SK-N-DZ (cell line): ENCODE measurements around the gene KDR. TPM values are rescaled to one million over a fixed set of nuclear protein-coding genes. Genes with fewer than 3 reads are reported as not detected.

ENCODE experiments used
- DNase-seq: peaks from one replicate; pipeline ENCODE4 v3.0.0-alpha.2; 2015; ENCODE audit warnings: low spot score
- polyA plus RNA-seq, 2 experiments: library from polyadenylated mRNA; depleted of rRNA; stranded (reverse); fragments of >200 nt; gene quantifications; 2 replicates each; pipeline ENCODE4 v1.2.3, GENCODE V29; 2014

The KDR gene
- not detected in 2 replicates for polyA plus RNA-seq (2014; cell fraction: cytosol; rRNA removed)
- polyA plus RNA-seq (2014; cell fraction: nucleus; rRNA removed): not detected in 2 replicates

- DNase-seq: no peak
Measured at GRCh38 chr4:55125087-55125721, at the start of gene KDR. Gene KDR, minus strand, starts transcription at chr4:55125595. Its CDS starts 302 bp downstream, at chr4:55125293.

DNA sequence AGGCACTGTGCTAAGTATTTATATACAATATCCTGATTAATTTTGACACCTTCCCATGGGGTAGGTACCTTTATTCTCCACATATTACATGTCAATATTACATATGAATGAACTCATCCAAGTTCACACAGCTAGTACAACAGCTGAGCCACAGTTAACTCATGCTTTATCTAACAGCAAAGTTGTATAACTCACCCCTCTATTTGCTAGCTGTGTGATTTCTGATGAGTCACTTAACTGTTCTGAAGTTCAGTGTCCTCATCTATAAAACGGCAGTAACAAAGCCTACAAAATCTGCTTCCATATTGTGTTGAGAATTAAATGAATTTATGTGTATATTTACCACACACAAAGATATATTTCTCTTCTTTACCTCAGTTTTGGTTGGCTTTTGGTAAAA lies 48.2 kb upstream of the KDR start:
- DNase-seq: no peak

DNA sequence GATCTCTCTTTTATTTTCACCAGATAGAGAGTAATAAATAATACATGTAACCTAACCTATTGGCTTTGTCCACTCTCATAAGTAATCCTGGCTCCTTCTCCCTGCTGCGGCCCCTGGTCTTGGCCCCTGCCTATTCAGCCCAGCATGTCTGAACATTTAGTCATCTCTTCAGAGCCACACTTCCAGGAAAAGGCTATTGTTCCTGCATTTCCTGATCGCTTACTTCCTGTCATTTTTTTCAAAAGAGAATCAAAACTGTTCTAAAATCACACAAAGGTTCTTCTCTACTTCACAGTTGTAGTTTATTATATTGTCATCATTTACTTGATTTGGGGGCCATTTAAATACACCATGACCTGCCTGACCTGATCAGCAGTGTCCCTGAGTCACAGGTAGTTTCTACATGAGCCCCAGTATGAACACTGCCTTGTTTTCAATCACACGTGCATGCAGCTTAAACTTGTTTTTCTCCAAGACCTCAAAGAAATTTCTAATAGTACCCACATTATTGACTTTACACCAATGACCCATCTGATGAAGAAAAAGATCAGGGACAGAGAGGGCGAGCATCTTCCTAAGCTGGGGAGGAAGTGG lies 47.4 kb upstream of the KDR start:
- no peak for DNase-seq

- DNase-seq: no peak
Measured at GRCh38 chr4:55170462-55170861, 45.1 kb upstream of the KDR start.

- DNase-seq: no peak
Measured at GRCh38 chr4:55169352-55169961, 44.1 kb upstream of the KDR start.

- DNase-seq: no peak
Measured at GRCh38 chr4:55162396-55162795, 37.0 kb upstream of the KDR start.

DNA sequence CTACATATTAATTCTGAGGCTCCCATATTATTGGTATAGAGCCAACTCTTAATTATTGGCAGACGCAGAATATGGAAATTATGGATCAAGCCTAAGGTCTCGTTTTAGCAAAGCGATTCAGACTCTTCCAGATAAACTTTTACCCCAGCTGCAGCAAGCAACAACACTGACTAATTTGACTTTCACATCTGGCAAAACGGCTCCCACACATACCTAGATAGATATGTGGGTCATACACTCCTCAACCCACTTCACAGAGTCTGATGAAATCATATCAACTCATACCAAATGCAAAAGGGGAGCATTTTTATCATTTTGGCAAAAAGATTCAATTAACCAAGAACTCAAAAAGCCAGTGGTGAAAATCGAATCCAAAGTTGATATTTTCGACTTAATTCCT lies 36.3 kb upstream of the KDR start:
- DNase-seq: no peak

- no peak for DNase-seq
Measured at GRCh38 chr4:55159851-55160250, 34.5 kb upstream of the KDR start.

DNA sequence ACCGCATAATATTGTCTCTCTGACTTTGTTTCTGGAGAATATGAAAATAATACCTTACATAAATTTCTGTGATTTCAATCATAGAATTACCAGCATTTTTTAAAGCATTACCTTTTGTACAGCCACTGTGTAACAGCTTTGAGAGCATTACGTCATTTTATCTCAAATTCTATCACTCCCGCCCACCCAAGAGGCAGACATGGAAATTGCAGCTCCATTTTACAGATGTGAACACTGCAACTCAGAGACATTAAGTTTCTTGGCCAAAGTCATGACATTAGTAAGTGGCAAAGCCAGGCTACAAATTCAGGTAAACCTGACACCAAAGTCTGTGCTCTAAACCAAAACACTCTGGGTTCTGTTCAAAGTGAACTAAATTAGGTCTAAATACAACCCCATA lies 33.6 kb upstream of the KDR start:
- DNase-seq: no peak

GRCh38 chr4:55157559-55158277 lies 32.3 kb upstream of the KDR start:
- DNase-seq: no peak

GRCh38 chr4:55154933-55155332 lies 29.5 kb upstream of the KDR start:
- DNase-seq: no peak

DNA sequence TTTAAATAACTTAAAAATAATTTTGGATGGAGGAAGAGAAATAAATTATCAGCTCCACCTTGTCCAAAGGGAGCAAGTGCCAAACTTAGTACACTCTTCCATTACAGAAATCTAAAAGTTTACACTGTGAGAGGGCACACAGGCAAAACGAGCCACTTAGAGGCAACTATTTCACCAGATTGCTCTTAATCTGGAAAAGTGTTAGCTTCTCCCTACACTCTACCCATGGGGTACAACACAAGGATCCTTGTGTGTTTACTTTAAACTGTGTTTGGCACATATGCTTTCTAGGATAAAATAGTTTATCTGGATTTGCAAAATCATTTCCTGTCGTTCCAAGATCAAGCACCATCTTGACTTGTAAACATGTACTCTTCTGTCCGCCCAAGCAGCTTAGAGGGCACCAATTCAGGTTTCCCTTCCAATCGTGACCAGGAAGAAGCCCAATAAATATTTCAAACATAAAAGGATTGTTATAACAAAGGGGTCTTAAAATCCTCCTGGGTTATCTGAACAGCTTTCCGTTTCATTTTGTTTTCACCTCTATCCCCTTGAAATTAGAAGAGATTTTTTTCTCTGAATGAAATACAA lies 29.0 kb upstream of the KDR start:
- DNase-seq: no peak

DNA sequence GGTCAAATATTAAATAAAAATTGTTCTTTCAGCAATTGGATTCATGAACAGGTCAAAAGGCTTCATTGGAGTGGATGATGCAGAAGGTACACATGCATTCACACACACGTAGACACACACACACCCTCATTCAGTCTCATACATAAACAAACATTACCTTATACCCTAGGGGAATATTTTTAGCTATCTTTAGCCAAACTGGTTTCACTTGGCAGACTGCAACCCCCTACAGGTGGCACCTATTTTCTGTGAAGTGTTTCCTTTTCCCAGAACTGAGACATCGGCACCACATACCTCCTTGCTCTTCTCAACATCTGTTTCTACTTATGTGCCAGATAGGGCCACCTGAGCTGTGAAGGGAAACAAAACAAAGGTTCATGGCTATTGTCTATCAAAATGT lies 18.5 kb upstream of the KDR start:
- DNase-seq: no peak

DNA sequence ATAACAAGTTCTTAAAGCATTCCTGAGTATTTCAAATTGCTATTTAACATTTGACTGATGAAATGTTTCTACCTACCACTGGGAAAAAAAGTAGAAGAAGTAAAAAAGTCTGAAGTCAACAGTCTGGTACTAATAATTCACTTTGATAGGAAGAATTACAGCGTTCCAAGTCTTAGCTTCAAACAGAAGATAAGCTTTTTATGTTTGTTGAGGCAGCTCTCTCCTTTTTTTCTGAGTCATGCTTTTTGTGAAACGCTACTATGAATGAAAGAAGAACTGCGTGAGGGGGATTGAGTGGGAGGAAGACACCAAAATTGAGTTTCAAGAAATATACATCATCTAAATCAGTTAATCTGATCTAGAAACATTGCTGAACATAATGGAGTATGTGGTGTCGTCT lies 13.0 kb upstream of the KDR start:
- DNase-seq: no peak

- no peak for DNase-seq
Measured at GRCh38 chr4:55136634-55137033, 11.2 kb upstream of the KDR start.

DNA sequence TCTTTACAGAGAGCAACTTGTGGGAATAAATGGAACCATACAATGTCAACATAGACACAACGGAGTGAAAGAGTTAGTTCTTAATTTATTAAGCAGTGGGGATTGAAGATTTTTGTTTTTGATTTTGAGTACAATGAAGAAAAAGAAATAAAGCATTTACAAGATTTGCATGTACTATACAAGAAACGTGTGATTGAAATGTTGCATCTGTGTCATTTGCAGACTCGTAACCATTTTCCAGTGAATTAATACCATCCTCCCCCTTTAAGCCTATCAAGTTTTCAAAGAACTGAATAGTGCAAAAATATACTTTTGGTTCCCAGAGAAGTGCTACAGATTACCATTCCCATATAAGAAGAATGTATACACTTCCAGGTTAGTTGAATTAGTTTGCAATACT lies 8.6 kb upstream of the KDR start:
- no peak for DNase-seq

DNA sequence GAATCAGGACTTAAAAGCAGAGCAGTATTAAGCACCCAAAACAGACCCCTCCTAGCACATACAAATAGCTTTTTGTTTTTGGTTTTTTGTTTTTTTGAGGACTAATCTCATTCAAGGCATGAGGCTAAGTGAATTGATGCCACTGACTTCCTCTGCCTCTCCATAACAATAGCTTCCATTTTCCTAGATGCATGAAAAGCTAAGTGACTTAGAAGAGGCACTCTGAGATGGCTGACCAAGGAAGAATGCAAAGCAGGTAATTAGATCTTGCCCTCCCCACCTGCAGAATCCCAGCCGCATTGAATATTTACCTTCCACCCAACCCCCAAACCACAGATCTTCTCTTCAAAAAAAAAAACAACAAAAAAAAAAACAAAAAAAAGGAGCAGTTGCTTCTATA lies 7.4 kb upstream of the KDR start:
- no peak for DNase-seq

- DNase-seq: no peak
Measured at GRCh38 chr4:55127521-55127920, 2.1 kb upstream of the KDR start.

DNA sequence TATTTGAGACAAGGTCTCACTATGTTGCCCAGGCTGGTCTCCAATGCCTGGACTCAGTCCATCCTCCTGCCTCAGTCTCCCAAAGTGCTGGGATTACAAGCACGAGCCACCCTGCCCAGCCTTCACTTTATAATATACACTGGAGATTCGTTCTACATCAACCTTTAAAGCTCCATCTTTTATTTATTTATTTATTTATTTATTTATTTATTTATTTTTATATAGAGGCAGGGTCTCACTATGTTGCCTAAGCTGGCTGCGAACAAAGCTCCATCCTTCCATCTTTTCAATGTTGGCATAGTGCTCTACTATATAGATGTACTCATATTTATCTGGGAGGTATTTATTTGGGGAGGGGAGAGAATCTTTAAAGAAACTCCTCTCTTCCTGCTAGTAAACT lies 1.7 kb upstream of the KDR start:
- no peak for DNase-seq

DNA sequence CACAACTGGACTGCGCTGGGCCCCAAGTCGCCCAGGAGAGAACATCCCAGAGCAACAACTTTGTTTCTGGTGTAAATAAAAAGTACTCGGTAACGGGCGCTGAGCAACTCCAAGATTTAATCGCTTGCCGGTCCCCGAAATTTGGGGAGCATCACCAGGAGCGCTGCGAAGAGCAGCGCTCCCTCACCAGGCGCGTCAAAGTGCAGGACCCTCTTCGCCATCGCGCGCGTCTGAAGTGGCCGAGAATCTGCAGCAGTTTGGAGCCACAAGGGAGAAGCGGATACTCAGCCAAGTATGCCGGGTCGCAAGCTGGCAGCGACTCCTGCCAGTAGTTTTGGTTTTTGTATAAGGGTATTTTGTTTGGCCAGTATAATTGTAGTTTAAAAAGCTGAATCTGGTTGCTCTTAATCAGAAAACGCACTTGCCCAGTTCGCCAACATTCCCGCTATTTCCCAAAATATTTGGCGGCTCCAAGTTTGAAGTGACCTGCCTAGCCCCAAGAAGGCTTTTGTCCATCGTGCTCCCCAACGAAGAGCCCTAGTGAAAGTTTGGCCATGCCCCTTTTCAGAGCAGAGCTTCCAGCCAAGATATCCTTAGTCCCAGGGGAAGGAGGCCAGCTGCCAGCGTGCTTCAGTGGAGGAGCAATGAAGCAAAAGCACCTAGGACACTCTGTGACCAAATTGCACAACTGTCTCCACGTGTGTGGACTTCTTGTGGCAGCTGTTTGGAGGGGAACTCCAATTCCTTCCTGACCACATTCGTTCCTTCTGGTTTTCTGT lies 557 bp upstream of the KDR start:
- no peak for DNase-seq

GRCh38 chr4:55124322-55125076 lies 896 bp downstream of the KDR start:
- DNase-seq: no peak
